Omental fat pad (tissue), 4 donors: ENCODE results near the gene TBC1D9. TPM values are rescaled to one million over a fixed set of nuclear protein-coding genes. Genes with fewer than 3 reads are reported as not detected.

Source experiments
- ATAC-seq: fragments of 150-250 bp; one replicate; pipeline ENCODE4 v1.9.1; 2016; ENCODE audit warnings: mild to moderate bottlenecking, moderate library complexity; ENCODE audit not compliant: low FRiP score
- DNase-seq: peaks from one replicate; pipeline ENCODE4 v3.0.0-alpha.2; 2019; ENCODE audit warnings: low spot score
- total RNA-seq, 4 donors: library from RNA; depleted of rRNA; stranded (reverse); fragments of >200 nt; gene quantifications; one replicate each; pipeline ENCODE4 v1.1.0, GENCODE V29; 2016
- TF ChIP-seq, protein P1 (sequence below), 3 donors: fragments of 450-650 bp; IDR thresholded peaks; one replicate each; pipeline ENCODE4 v1.5.1; 2016 to 2017; ENCODE audit warnings: antibody characterized with exemption in 3 of 3, mild to moderate bottlenecking in 3 of 3, moderate library complexity in 2 of 3

TBC1D9 gene
- total RNA-seq, 4 donors from 2014 or later, result 29.6 to 60.3 (median 48.3) TPM

DNA sequence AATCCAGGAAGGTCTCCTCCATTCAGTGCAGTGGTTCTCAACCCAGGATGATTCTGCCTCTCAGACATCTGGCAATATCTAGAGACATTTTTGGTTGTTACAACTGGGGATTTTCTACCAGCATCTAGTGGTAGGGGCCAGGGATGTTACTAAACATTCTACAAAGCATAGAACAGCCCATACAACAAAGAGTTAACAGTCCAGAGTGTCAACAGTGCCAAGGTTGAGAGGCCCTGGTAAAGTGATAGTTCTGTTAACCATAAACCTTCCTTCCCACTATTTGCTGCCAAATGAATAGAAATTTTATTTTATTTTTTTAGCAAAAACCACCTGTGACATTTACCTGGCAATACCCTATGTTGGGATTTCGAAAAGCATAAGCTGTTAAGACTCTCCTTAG, 94.6 kb downstream of the TBC1D9 start:
- no peak for ATAC-seq
- TF ChIP-seq, protein P1, sequence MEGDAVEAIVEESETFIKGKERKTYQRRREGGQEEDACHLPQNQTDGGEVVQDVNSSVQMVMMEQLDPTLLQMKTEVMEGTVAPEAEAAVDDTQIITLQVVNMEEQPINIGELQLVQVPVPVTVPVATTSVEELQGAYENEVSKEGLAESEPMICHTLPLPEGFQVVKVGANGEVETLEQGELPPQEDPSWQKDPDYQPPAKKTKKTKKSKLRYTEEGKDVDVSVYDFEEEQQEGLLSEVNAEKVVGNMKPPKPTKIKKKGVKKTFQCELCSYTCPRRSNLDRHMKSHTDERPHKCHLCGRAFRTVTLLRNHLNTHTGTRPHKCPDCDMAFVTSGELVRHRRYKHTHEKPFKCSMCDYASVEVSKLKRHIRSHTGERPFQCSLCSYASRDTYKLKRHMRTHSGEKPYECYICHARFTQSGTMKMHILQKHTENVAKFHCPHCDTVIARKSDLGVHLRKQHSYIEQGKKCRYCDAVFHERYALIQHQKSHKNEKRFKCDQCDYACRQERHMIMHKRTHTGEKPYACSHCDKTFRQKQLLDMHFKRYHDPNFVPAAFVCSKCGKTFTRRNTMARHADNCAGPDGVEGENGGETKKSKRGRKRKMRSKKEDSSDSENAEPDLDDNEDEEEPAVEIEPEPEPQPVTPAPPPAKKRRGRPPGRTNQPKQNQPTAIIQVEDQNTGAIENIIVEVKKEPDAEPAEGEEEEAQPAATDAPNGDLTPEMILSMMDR (IDR thresholded peaks at IDR 0.05), result no peak
- DNase-seq, result no peak

DNA sequence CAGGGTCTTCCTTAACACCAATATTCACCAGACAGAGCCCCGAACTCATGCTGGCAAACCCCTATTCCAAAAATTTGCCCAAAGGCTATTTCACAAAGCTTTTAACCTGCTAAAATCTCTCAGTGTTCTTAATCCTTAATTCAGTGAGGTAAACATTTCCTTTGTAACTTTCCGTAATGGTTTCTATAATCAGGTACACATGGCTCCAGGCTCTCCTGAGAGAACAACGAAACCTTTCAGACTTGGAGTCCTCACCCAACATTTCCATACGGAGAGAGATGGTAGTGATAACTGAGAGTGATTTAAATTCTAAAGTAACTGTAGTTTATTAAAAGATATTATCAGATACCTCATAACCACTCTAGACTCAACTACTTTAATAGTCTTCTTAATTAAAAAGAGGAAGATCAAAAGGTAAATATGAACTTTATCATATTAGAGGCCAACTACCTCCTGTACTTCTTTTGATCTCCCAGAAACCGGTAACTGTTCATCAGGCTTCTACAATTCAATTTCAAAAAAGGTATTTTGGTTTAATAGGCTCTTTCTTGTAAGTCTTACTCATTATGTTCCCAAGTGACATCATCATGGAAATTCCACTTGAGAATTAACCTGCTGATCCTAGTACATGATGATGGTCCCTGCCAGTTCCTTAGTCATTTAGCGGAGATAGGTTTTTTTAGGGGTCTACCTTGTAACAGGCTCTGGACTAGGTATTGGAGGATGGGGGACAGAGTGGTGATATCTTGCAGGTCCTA, 96.1 kb downstream of the TBC1D9 start:
- DNase-seq (no peak), ATAC-seq (no peak)
- TF ChIP-seq, protein P1 (IDR thresholded peaks at IDR 0.05), result no peak

DNA sequence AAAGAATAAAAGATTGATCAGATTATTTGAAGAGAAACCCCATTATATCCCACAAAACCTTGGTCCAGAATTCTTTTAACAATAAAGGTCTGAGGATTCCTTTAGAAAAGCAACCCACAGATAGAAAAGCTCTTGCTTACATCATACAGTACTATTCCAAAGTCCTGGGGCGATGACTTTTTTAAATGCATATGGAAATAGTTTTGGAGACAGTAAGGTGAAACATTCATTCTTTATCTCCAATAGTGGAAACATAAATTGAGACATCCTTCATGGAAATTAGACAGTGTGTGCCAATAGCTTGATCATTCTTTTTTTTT, 101.7 kb downstream of the TBC1D9 start:
- ATAC-seq (peak; percentile 53), DNase-seq (no peak)
- TF ChIP-seq, protein P1 (IDR thresholded peaks at IDR 0.05), result no peak

DNA sequence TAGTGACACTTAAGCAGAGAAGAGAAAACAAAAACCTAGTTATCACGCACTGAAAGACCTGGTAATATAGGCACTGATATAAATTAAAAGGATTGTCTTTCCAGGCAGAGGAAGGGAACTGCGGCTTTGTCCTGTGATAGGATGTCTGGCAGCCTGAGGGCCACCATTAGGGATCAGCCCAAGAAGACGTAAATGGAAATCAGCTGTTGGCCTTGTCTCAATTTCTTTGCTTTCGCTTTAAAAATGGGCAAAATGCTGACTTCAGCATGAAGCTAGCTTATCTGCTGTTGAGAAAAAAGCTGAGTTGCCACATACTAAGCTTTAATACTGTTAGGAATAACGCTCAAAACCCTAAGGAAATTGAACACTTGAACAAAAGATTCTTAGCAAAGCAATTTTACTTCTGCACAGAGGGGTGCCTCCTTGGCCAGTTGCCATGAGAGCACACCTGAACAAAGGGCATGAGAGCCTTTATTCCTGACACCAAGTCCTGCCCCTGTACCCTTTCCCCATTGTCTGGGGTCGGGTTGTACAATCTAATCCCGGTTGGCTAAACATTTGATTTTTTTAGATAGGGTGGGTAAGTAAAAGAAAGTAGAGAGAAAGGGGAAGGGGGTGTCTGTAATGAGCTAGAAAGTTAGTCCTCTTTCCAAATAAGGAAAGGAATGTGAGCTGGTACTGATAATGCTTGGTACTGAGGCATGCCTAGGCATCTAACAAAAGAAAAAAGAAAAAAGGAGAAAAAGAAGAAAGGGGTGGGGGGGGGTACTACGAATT, 102.3 kb downstream of the TBC1D9 start:
- DNase-seq (no peak), ATAC-seq (peak; percentile 74)
- TF ChIP-seq, protein P1 (IDR thresholded peaks at IDR 0.05), result no peak

DNA sequence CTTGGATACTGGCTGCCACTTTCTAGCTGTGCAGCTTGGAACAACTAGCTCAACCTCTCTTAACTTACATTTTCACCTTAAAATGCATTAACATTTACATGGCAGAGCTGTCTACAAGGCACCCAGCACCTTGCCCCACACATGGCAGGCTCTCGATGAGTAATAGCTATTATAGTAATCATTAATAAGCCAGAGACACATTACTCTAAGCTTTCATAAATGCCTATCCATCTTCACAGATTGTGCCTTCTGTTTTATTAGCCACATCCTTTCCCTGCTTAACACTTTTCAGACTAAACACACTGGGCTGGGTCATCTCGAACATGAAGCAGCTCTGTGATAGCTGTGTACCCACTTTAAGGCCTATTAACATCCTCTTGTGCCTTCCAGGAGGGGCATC, 103.6 kb downstream of the TBC1D9 start:
- ATAC-seq (no peak), DNase-seq (no peak)
- TF ChIP-seq, protein P1 (IDR thresholded peaks at IDR 0.05), result no peak

DNA sequence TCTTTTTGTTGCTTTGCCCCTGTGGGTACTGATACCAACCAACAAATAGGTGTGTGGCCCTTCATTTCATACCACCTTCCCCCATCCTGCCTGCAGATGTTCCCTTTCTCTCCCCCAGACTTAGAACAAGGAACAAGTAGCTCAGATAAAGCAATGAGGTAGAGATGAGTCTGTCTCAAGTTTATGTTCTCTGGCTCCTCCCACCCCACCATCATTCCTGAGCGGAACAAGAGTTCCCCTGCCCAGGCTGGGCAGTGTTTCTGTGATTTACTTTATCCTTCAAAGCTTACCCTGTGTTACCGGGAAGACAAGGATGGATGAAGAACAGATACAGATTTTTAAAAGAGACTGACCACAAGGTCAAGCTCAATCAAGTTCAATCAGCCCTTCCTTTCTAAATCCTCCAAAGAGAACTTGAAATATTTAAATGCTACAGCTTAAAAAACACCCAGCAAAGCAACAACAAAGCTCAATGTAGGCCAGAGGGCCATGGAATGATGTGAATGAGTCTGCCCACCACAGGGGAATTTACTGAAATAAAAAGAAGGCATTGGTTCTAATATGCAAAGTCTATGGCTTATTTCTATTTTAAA, 107.4 kb downstream of the TBC1D9 start:
- ATAC-seq, result no peak

More for the DNA sequence above, 107.4 kb downstream of the TBC1D9 start:
- DNase-seq, result no peak
- TF ChIP-seq, protein P1 (IDR thresholded peaks at IDR 0.05), result no peak
